Activated gamma-delta T cell treated with Interleukin-2 at 50 U/mL for 16 hours (primary cell): ENCODE results near the gene HDLBP.

Source experiments
- DNase-seq: peaks from one replicate; pipeline ENCODE4 v3.0.0-alpha.2; 2020

HDLBP gene

DNA sequence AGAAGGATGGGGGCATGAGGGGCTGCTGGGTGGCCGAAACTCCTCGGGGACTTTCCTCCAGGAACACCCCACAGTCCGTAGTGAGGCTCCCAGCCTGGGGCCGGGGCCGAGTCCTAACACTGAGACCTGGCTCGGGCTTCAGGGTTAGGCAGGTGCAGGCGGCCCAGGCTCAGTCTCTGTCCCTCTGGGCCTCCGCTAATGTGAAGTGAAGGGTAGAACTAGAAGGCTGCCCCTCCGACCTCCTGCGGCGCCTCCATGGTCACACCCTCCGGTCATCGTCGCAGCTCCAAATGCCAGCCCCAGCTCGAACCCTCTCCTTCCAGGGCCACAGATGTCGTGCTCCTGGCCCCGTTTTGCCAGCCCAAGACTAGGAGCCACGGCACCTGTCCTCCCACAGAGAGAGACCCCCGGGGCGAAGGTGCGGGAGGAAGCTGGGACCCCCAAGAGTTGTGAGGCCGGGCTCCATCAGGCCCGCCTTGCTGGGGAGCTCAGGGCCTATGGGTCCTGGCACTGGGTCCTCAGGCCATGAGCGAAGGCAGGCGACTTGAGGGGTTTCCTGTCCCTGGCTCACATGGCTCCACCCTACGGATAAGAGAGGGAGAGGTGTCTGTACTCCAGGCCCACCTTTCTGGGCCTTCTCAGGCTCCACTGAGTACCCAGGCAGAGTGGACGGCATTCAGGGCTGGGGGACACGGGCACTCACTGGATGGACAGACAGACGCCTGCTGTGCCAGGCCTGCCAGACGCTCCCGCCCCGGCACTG lies 126.2 kb downstream of the HDLBP start:
- DNase-seq = no peak

DNA sequence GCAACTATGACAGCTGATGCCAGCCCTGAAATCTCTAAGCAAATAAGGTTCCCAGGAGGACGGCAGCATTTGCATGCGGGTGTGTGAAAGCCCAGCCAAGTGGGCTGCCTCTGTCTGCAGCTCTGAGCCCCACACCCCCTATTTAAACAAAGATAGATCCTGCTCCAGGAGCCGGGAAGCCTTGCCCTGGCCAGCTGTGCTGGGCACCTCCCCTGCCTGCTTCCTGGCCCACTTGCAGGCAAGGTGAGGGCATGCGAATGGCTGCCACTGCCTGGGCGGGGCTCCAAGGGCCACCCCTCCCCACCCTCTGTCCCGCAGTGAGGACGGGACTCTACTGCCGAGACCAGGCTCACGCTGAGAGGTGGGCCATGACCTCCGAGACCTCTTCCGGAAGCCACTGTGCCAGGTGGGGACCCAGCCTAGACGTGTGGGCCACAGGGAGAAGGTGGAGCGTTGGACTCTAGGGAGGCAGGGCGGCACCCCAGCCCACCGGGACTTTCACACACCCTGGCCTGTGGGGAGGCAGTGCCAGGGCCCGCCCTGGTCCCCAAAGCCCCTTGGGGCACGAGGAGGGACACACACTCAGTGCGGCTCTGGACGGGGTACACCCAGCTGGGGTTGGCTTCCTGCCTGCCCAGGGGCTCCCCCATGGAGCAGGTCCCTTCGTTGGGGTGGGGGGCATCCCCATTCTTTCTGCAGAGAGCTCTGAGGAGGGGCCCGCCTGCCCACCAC lies 126.9 kb downstream of the HDLBP start, which contains the start of gene ANO7:
TSS of gene ANO7 (plus strand) at position 317 of the 732 bp plus-strand sequence. CDS start 1,387 bp downstream, outside the sequence.
- DNase-seq = no peak

DNA sequence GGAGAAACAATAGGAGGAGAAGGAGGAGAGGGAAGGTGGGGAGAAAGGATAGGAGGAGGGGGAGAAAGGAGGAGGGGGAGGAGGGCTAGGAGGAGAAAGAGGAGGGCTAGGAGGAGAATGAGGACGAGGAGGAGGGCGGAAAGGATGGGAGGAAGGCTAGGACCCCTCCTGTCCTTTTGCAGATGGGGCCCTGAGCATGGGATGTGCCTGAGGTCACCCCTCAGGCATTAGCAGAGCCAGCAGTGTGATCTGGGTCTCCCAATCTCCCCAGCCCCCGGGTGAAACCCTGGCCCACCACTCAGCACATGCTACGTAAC lies 127.6 kb downstream of the HDLBP start:
- no peak for DNase-seq

DNA sequence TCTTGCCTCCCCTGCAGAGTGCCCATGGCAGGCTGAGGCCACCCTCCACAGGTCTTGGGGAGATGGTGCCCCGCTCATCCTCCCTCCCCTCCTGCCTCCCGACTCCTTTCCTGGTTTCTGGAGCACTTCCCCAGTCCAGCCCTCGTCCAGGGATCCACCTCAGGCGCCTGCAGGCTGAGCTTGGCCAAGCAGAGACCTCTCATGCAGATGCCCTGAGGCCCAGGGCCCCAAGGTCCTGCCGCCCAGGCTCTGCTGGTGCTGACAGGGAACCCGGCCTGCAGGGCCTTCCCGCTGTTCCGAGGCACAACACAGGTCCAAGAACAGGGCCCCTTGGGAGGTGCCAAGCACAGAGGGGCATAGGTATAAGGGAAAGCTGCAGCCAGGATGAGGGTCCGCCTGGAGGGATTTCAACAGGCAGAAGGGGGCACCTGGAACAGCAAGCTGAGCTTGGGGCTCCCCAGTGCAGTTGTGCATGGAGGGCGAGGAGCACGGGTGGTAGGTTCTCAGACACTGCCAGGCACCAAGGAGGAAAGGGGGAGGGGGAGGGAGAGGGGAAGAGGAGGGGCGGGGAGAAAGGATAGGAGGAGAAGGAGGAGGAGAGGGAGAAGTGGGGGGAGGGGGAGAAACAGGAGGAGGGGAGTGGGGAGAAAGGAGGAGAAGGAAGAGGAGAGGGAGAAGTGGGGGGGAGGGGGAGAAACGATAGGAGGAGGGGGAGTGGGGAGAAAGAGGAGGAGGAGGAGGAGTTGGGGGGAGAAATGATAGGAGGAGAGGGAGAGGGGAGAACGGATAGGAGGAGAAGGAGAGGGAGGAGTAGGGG lies 128.2 kb downstream of the HDLBP start:
- no peak for DNase-seq

DNA sequence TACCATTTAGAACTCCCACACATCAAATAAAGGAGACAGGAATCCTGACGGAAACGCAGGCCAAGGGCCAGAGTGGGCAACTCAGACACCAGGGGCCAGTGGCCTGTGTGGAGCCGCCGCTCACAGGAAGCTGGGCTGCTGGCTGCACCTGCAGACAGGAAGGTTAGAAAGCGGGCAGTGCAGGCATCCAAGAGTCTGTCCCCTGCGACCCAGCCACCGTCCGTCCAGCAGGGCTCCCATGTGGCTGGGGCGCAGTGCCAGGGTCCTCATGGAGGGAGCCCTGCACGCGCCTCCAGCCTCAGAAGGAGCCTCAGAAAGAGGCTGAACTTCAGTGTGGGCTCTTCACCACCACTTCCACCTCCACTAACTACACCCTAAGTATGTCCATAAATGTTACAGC lies 129.5 kb downstream of the HDLBP start:
- no peak for DNase-seq

DNA sequence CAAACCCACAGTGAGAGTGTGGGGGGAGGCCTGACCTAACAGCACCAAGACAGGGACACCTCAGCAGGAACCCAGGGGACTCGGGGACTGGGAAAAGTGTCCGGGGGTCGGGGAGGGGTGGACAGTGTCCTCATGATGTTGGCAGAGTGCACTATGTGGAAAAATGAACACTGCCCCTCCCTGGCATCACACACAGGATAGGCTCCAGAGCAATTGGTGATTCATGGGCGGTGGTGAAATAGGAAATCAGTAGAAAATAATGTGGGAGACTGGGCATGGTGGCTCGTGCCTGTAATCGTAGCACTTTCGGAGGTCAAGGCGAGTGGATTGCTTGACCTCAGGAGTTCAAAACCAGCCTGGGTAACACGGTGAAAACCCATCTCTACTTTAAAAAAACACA lies 130.6 kb downstream of the HDLBP start:
- no peak for DNase-seq

DNA sequence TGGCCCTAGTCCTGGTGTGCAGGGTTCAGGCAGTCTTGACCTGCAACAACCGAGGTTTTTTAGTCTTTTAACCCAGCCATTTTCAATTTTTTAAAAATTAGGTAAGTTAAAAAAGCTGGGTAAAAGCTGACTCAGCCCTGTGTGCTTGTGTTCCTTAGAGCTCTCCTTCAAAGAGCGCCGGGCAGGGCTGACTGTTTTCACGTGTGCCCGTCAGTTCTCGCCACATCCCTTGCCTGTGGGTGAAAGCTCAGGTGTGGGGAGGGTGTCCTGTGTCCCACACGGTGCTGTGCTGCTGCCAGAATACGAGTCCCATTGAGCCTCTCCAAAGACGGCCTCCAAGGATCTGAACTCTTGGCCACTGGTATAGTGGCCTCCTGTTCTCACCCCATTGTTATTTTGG lies 132.3 kb downstream of the HDLBP start:
- DNase-seq = no peak

DNA sequence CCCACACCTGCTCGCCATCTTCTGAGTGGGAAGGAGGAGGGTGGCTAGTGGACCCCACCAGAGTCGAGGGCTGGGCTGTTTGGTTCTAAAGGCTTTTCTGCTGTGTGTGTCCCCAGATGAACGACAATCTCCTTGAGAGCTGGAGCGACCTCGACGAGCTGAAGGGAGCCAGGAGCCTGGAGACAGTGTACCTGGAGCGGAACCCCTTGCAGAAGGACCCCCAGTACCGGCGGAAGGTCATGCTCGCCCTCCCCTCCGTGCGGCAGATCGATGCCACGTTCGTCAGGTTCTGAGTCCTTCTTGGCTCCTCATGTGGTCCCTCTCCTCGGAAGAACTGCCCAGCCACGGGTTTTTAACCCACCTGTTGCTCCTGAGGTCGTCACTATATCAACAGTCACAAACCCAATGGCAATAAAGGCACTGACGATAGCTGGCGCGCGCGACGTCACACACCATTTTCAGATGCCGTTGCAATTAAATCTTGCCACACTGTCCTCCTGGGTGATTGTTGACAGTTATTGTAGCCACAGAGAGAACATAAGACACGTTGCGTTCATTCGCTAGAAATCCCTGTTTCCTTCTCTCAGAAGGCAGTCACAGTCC lies 132.8 kb downstream of the HDLBP start:
- DNase-seq = no peak

DNA sequence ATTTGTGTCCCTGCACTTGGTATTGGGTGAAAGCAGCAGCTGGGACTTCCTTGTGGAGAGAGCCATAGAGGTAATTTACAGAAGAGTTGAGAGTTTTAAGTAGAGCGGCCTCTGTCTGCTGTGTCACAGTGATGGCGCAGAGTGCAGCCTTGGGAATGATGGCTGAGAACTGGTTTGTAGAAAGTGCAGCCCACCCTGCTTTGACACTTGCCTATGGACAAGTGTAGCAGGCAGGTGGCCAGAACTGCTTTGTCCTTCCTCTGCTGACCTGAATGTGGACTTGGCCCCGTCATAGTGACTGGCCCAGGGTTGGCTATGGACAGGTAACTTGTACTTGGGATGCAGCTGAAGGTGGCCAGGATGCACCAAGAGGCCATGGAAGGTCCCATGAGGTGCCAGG lies 133.3 kb downstream of the HDLBP start:
- no peak for DNase-seq

DNA sequence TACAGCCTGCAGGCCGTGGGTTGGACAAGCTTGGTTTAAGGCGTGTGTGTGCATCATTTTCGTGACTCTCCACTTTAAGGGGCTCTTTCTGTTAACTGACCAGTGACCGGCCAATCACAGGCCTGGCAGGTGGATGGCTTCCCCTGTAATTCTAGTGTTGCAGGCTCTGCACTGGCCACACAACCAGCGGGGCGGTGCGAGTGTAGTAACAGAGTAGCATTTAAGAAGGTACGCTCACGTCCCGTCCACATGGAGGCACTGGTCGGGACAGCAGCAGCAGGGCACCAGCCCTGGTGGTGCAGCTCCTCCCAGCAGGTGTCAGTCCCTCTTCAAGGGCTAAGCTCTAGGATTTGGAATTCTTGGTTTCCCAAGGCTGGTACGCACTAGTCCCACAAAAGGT lies 135.0 kb downstream of the HDLBP start:
- no peak for DNase-seq

DNA sequence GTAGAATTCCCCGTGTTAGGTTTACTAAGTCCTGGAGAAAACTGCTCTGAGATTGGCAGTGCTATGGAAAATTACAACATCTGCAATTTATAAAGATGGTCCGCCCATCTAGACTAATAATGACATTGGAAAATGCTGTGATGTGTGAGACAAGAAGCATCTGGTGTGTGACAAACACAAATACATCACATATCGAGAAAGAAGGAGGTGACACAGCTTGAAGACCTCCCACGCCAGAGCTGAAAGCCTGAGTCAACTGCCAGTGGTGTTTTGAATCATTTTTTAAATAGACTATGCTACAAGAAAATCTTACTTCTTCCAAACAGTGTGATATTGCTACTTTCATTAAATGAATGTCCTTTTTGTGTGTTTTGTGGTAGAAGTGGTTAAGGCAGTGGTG lies 135.6 kb downstream of the HDLBP start:
- no peak for DNase-seq

DNA sequence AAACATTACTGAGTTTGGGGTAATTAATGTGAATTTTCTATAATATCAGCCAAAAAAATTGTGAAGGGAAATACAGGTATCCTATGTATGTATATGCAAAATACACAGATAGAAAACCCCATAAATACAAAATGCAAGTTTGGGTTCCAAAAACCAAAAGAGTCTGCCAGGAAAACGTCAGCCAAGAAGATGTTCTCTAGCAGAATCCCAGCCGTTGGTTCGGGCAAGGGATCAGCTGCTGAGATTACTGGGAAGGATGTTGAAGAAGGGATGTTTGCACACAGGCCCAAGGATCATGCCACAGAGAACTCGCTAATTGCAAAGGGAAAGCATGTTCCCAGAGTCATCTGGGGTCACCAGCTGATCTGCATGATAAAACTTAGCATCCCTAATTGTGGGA lies 136.5 kb downstream of the HDLBP start:
- no peak for DNase-seq

DNA sequence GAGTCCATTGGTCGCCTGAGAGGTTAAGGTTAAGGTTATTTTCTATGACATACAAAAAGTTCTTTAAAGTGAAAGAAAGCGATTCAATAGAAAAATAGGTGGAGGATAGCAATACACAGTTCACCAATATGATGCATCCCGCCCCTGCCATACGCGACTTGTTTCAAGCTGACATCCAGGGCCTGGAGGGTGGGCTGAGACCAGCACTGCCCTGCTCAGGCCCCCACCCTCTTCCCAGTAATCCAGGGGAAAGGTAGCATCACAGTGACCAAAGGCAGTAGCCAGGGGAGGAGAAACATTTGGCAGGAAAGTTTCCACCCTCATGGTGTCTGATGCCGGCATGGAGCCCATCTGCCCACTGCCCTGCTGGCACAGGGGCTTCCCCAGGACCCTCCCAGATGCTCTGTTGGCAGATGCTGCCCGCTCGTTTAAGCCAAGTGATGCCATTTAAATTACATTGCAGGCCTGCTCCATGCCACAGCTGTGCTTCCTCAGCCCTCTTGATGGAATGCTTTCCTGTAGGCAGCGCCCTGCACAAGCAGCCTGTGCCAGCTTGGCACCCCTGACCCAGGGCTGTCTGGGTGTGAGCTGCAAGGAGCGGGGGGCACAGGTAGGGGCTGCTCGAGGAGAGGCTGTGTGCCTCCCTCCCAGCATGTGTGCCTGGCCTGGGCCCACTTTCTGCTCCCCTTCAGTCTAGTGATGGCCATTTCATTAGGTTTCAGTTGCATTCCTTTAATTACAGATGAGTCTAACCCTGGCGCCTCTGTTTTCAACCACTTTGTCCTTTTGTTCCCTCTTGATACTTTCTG lies 137.7 kb downstream of the HDLBP start:
- no peak for DNase-seq
